AG10803 (cell line): ENCODE results near the gene MKI67.

Experiments used
- DNase-seq: peaks from one replicate; pipeline ENCODE4 v3.0.0; 2010; ENCODE audit warnings: low read depth
- H3K4me3 ChIP-seq: 2 replicates; pipeline ENCODE4 v1.5.1; 2011; ENCODE audit warnings: mild to moderate bottlenecking, low read length, control low read depth
- CTCF ChIP-seq: conservative IDR thresholded peaks from 2 replicates; pipeline ENCODE4 v1.5.1; 2011; ENCODE audit warnings: mild to moderate bottlenecking, low read length, control low read depth, inconsistent platforms

MKI67 gene

GRCh38 chr10:128091636-128092210 lies 34.5 kb downstream of the MKI67 start:
- TF ChIP-seq CTCF, result no peak
- no peak overlapping the region for H3K4me3 ChIP-seq
- no peak for DNase-seq

DNA sequence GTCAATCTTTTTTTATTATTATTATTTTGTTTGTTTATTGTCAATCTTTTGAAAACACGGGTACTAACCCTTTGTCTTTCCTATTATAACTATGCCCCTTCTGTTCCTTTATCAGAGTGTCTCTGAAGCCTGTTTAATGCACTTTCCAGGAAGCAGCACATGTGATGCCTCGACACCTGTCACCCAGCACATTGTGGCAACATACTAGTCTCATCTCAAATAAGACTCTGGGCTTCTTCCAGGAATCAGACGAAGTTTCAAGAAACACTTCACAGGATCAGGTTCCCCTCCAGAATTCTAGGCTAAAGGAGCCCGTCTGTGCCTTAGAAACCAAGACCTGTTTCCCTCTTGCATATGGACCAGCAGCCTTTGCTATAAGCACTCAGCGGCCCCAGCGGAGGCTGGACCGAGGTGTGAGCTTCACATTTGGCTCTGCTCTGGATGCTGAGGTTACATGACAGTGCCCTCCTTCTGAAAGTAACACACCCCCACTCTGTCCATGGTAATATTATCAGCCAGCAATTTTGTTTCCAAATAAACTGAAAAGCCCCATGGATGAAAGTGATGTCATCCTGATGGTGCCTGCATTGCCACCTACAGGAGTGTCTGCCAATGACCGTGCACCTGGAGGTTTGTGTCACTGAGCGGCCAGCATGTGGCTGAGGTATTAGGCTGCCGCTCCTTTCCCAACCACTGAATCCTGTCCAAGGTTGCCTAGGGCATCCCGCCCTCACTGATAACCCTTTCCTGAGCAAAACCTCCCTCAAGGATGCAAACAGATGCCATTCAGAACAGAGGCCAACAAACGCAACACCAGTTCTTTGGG lies 38.1 kb downstream of the MKI67 start:
- no peak for DNase-seq
- TF ChIP-seq CTCF, result no peak
- H3K4me3 ChIP-seq, result no peak overlapping the region

DNA sequence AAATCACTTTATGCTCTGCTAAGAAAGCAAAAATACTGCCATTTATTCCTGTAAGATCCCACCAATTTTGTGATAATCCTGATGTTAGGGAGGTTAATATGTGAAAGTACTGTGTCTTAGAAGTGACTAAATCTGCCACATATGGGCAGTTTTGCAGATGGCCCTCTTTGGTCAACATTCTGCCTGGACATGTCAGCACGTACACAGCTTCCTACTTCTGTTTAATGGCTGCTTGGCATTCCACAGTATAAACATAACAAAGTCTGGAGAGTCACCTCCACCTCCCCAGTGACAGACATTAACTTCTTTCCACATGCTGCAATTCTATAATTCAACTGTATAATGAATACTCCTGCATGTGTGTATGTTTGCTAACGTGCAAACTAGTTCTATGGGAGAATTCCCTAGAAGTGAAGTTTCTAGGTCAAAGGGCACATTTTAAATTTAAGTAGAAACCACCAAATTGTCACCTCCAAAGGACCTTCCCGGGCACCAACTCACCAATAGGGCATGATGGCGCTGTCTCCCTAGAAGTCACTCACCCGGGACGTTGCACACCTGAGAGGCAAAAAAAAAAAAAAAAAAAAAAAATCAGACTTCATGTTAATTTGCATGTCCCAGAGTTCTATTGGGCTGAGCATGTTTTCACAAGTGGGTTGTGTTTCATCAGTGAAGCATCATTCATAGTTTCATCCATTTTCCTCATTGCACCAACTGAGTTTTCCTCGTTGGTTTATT lies 38.9 kb downstream of the MKI67 start:
- peak; percentile 4 for DNase-seq
- no peak for TF ChIP-seq CTCF

GRCh38 chr10:128086003-128086863 lies 40.0 kb downstream of the MKI67 start:
- TF ChIP-seq CTCF, result no peak
- DNase-seq, result no peak
- H3K4me3 ChIP-seq, result no peak overlapping the region

More for the DNA sequence above, 38.9 kb downstream of the MKI67 start:
- H3K4me3 ChIP-seq, result no peak overlapping the region

- no peak for TF ChIP-seq CTCF
- H3K4me3 ChIP-seq, result no peak overlapping the region
- no peak for DNase-seq
These were observed 41.2 kb downstream of the MKI67 start for GRCh38 chr10:128084991-128085390.

GRCh38 chr10:128084364-128084763 lies 41.9 kb downstream of the MKI67 start:
- no peak overlapping the region for H3K4me3 ChIP-seq
- no peak for DNase-seq
- TF ChIP-seq CTCF, result no peak
